DMS 273 (cell line): ENCODE data around the gene PRM3.
"Not testable (repeated sequence)": the region's sequence is repeated elsewhere in the genome, so short reads cannot be mapped to it uniquely, and the experiment has no call there.

ENCODE experiments used
- DNase-seq: peaks from one replicate; lab custom pipeline; 2025; ENCODE audit not compliant: unreplicated experiment; lab: John Stamatoyannopoulos, UW

PRM3 gene

GRCh38 chr16:11306381-11306780 is 33.0 kb upstream of the PRM3 start:
- no peak for DNase-seq

DNA sequence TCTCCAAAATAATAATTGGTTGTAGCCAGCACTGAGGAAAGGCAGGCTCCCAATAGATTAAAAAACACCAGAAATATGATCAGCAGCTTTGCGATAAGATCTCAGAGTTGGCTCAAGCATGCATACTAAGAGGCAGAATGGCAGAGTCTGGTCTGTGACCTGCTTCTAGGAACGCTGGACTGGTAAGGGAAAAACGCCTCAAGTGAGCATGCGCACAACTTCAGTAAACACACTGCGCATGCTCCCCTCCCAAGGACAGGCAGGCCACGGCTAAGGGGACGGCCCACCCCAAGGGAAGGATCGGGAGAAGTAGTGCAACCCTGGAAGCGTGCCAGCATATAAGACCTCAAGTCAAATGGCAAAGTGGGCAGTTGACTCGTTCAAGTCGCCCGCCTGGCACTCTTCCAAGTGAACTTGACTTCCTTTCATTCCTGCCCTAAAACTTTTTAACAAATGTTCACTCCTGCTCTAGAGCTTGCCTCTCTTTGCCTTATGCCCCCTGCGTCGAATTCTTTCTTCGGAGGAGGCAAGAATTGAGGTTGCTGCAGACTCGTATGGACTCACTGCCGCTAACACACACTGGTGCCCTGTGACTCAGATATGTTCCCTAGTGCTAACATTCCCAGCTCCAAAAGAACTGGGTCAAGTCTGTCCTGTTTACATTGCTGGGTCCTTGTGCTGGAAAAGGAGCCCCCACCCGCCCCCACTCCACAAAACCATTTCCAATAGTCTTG is 30.1 kb upstream of the PRM3 start:
- peak; percentile 84 for DNase-seq

- peak; percentile 63 for DNase-seq
Measured at GRCh38 chr16:11302977-11303376, 29.5 kb upstream of the PRM3 start.

DNA sequence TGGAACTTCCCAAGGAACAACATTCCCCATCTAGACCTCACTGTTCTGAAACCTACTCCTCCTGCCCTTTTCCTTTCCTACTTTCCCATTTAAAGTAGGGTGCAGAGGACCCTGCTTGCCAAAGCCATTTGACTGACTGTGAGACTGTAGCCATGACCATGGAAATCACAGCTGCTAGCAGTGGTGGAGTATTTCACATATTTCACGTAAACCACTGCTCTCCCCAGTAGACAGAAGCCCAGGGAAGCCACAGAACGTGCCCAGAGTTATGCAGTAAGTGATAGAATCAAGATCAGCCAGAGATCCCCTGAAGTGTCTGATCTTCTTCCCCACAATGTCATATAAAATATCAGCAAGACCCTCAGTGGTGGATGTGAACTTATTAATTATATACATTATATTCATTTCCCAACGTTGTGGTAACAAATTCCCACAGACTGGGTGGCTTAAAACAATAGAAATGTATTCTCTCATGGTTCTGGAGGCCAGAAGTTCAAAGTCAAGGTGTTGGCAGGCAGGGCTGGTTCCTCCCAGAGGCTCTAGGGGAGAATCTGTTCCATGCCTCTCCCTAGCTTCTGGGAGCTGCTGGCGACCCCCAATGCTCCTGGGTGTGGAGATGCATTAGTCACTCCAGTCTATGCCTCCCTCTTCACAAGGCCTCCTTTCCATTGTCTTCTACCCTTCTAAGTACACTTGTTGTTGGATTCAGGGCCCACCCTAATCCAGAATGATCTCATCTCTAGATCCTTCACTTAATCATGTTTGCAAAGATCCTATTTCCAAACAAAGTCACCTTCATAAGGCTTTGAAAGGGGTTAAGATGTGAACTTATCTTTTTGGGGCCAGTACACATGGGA is 28.4 kb upstream of the PRM3 start:
- no peak for DNase-seq

GRCh38 chr16:11300560-11300892 is 27.1 kb upstream of the PRM3 start:
- DNase-seq: no peak

- DNase-seq: no peak
Measured at GRCh38 chr16:11299865-11300559, 26.6 kb upstream of the PRM3 start.

DNA sequence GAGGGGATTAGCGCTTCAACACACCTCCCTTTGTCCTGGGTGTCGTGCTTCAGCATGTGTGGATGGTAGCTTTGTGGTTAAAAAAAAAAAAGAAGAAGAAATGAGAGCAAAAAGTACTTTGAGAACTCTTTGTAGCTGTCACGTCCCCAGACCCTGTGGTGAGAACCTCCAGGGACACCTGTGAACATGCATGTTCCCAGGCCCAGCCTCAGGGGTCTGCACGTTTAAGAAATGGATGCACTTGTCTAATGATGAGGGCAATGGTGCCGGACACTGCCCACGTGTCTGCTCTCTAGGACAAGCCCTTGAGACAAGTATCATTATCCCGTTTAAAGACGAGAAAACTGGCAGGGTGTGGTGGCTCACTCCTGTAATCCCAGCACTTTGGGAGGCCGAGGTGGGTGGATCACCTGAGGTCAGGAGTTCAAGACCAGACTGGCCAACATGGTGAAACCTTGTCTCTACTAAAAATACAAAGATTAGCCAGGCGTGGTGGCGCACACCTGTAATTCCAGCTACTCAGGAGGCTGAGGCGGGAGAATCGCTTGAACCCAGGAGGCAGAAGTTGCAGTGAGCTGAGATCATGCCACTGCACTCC is 25.6 kb upstream of the PRM3 start:
- DNase-seq: not testable (repeated sequence)

DNA sequence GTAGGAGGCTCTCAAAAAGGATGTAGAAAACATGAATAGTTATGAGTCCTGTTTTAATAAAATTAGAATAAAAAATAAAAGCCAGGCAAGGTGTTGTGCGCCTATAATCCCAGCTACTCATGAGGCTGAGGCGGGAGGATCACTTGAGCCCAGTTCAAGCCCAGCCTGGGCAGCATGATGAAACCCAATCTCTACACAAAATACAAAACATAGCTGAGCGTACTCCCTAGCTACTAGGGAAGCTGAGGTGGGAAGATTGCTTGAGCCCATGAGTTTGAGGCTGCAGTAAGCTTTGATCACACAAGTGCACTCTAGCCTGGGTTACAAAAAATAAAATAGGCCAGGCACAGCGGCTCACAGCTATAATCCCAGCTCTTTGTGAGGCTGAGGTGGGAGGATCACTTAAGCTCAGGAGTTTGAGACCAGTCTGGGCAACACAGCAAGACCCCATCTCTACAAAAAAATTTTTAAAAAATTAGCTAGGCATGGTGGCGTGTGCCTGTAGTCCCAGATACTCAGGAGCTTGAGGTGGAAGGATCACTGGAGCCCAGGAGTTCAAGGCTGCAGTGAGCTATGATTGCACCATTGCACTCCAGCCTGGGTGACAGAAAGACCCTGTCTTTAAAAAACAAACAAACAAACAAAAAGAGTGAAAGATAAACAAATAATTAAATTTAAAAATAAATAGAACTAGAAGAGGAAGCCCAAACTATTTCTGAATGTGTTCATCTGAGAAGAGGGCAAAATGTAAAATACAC is 24.9 kb upstream of the PRM3 start:
- DNase-seq: peak; percentile 43

GRCh38 chr16:11297492-11298142 is 24.2 kb upstream of the PRM3 start:
- peak; percentile 89 for DNase-seq

DNA sequence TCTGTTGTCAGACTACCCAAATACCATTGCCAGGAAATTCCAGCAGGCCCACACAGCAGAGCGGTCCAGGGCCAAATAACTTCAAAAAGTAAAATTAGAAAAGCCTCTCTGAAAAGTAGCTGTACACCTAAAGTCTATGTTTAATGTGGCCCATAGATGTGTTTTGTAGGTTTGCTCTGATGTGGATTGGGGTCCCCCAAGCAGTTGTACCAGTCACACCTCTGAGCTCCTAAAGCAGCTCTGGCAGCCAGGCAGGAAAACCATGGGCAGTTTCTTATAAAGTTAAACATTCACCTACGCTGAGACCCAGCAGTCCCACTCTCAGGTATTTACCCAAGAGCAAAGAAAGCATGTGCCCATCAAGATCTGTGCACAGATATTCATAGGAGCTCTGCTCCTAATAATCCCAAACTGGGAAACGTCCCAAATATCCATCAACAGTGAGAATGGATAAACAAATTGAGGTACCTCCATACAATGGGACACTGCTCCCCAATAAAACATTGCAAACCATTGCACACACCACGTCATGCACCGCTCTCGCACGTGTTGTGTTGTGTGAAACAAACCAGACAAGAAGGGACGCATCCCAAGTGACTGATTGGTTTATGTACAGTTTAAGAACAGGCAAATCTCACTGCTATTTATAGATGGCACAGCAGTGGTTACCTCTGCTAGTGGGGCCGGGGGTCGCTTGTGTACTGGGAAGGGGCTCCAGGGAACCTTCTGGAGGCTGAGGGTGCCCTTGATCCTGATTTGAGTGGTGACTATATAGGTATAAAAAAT is 23.5 kb upstream of the PRM3 start:
- DNase-seq: no peak

DNA sequence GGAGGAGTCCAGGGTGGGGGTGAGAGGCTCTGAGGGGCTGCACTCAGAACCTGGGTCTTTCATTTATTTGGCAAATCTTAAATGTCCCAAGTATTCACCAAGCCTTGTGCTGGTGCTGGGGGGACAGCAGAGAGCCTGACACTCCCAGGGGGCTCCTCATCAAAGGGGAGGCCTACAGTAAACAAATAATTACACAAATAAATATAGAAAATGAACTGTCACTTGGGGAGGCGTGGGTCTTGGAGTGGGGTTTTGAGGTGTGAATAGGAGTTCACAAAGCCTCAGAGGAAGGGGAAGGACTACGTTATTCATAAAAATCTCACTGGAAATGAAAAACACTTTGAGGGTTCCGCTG is 22.9 kb upstream of the PRM3 start:
- no peak for DNase-seq

DNA sequence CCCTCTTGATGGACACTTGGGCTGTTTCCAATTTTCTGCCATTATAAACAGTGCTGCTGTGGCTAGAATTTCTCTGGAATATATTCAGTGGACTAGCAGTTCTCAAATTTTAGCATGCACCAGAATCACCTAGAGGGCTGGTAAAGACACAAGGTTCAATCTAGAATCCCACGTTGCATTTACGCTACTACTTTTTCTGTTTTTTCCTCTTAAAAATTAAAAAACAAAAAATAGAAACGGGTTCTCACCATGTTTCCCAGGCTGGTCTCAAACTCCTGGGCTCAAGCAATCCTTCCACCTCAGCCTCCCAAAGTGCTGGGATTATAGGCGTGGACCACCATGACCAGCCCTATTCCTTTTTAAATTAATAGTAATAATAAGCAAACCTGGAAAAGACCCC is 22.2 kb upstream of the PRM3 start:
- no peak for DNase-seq

GRCh38 chr16:11292076-11292748 is 18.8 kb upstream of the PRM3 start:
- DNase-seq: no peak

GRCh38 chr16:11291091-11291703 is 17.8 kb upstream of the PRM3 start:
- DNase-seq: no peak

DNA sequence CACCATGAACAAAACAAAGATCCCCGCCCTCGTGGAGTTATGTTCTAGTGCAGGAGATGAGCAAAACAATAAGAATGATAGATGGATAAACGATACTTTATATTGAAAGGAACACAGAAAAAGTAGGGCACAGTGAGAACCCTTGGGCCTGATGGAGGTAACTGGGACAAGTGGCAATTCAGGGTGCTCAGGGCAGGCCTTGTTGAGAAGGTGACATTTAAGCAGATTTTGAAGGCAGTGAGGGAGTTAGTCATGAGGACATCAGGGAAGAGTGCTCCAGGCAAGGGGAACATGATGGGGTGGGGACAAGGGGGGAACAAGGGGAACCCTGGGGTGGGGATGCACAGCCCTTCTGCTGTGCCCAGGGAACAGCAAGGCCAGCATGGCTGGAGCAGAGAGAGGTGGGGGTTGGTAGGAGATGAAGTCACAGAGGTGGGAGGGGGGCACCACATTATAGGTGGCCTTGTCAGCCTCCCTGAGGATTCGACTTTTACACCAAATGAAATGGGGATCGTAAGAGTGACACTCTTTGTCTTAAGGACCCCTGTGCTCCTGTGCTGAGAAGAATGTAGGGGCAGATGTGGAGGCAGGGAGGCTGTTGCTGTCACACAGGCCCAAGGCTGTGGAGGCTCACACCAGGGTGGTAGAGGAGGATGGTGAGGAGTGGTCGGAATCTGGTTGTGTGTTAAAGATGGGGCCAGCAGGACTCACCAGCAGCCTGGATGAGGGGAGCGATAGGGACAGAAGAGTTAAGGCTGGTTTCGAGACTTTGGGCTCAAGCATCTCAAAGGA is 16.9 kb upstream of the PRM3 start:
- DNase-seq: no peak

- DNase-seq: not testable (repeated sequence)
Measured at GRCh38 chr16:11289696-11290095, 16.3 kb upstream of the PRM3 start.

- no peak for DNase-seq
Measured at GRCh38 chr16:11289202-11289601, 15.8 kb upstream of the PRM3 start.

DNA sequence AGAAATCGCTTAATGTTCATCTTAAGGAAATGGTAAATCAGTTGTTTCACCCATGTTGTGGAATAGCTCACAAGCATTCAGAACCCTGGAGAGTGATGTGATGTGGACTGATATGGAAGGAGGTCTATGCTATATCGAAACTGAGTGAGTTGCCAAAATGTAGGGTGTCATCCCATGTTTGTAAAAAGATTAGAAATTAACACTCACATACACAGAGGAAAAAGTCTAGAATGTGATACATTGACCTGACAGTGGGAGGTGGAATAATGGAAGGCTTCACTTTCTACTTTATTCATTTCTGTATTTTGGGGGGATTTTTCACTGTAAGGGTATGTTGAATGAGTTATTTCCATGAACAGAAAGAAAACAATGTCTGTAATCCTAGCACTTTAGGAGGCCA is 12.4 kb upstream of the PRM3 start:
- no peak for DNase-seq
